Loucy (cell line): ENCODE results near the gene BCL2A1.

Experiments
- H2AFZ ChIP-seq: fragments of 200-600 bp; sonication (generic); 2 replicates; pipeline ENCODE4 v1.6.0; 2016; ENCODE audit warnings: antibody characterized with exemption, mild to moderate bottlenecking, low read length, moderate library complexity
- H3F3A ChIP-seq: fragments of 200-600 bp; 2 replicates; pipeline ENCODE4 v1.6.0; 2016; ENCODE audit warnings: antibody characterized with exemption, low read depth, mild to moderate bottlenecking
- H3K27me3 ChIP-seq: fragments of 200-600 bp; sonication (generic); 2 replicates; pipeline ENCODE4 v1.6.1; 2014; ENCODE audit warnings: low read length, mild to moderate bottlenecking; ENCODE audit not compliant: insufficient read depth, poor library complexity, severe bottlenecking
- H3K36me3 ChIP-seq: fragments of 200-600 bp; sonication (generic); 2 replicates; pipeline ENCODE4 v1.6.1; 2016; ENCODE audit warnings: low read length; ENCODE audit not compliant: insufficient read depth
- H3K4me1 ChIP-seq: fragments of 200-600 bp; sonication (generic); 2 replicates; pipeline ENCODE4 v1.5.1; 2014; ENCODE audit warnings: low read length, mild to moderate bottlenecking; ENCODE audit not compliant: insufficient read depth, poor library complexity, severe bottlenecking
- H3K4me2 ChIP-seq: fragments of 200-600 bp; sonication (generic); 2 replicates; pipeline ENCODE4 v1.6.0; 2014; ENCODE audit warnings: antibody characterized with exemption, low read length, low read depth, mild to moderate bottlenecking; ENCODE audit not compliant: poor library complexity, severe bottlenecking
- H3K4me3 ChIP-seq: fragments of 200-600 bp; sonication (generic); 2 replicates; pipeline ENCODE4 v1.5.1; 2014; ENCODE audit warnings: low read length, mild to moderate bottlenecking, mixed read lengths; ENCODE audit not compliant: poor library complexity, severe bottlenecking
- H3K79me2 ChIP-seq: fragments of 200-600 bp; sonication (generic); 2 replicates; pipeline ENCODE4 v1.6.1; 2014; ENCODE audit warnings: low read length; ENCODE audit not compliant: insufficient read depth
- H3K9ac ChIP-seq: fragments of 200-600 bp; sonication (generic); 2 replicates; pipeline ENCODE4 v1.6.0; 2014; ENCODE audit warnings: mild to moderate bottlenecking, low read depth, low read length, moderate library complexity; ENCODE audit not compliant: poor library complexity, severe bottlenecking
- H3K9me2 ChIP-seq: fragments of 200-600 bp; sonication (generic); replicated peaks from 2 replicates; pipeline ENCODE4 v1.6.1; 2016; ENCODE audit warnings: low read depth, low read length, mixed read lengths
- H3K9me3 ChIP-seq: fragments of 200-600 bp; sonication (generic); 2 replicates; pipeline ENCODE4 v1.6.1; 2014; ENCODE audit warnings: mild to moderate bottlenecking, antibody characterized with exemption, low read length, low read depth; ENCODE audit not compliant: insufficient read depth
- H4K20me1 ChIP-seq: fragments of 200-600 bp; sonication (generic); 2 replicates; pipeline ENCODE4 v1.6.0; 2014; ENCODE audit warnings: antibody characterized with exemption, low read length, mild to moderate bottlenecking; ENCODE audit not compliant: insufficient read depth, poor library complexity, severe bottlenecking
- CTCF ChIP-seq: fragments of 200-600 bp; sonication (generic); conservative IDR thresholded peaks from 2 replicates; pipeline ENCODE4 v1.5.1; 2014; ENCODE audit warnings: mild to moderate bottlenecking, antibody characterized with exemption, low read length
- EZH2phosphoT487 ChIP-seq: fragments of 200-600 bp; IDR thresholded peaks from 2 replicates; pipeline ENCODE4 v1.6.1; 2018; ENCODE audit warnings: antibody characterized with exemption, mild to moderate bottlenecking, moderate library complexity, borderline replicate concordance

Gene BCL2A1

DNA sequence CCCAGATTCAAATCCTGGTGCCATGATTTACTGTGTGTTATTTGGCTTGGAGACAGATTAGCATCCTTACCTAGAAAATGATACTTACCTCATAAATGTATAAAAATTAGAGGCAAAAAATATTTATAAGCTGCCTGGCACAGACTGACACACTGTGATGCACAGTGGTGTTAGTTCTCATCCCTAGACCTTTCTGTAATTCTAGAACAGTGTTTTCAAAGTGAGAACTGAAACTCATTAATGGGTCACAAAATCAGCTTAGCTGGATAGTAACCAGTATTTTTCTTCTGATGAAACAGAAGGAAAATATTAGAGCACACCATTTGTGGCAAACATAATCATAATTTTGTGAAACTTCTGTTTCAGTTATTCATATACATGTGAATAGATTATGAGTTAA lies 56.3 kb downstream of the BCL2A1 start:
- H3K9me3 ChIP-seq, result peaks cover 13% of the 10 kb centered on the region; the same call in 1 of the 2 replicates
- H3K4me1 ChIP-seq, result no peaks in the 10 kb centered on the region
- H3K36me3 ChIP-seq, result no peaks in the 10 kb centered on the region
- no peak for TF ChIP-seq EZH2phosphoT487
- TF ChIP-seq CTCF, result no peak
- H3K9ac ChIP-seq, result no peak overlapping the region
- no peaks in the 10 kb centered on the region for H3K27me3 ChIP-seq
- H3K4me2 ChIP-seq, result no peak overlapping the region
- peaks cover 6% of the 10 kb centered on the region; the same call in 1 of the 2 replicates for H3F3A ChIP-seq
- peaks cover 9% of the 10 kb centered on the region for H3K79me2 ChIP-seq
- no peaks in the 10 kb centered on the region for H4K20me1 ChIP-seq
- H3K9me2 ChIP-seq, result no peaks in the 10 kb centered on the region
- no peak overlapping the region for H2AFZ ChIP-seq
- H3K4me3 ChIP-seq, result no peak overlapping the region
